Airway epithelial cell (primary cell): ENCODE measurements around the gene KYNU. TPM values are rescaled to one million over a fixed set of nuclear protein-coding genes. Genes with fewer than 3 reads are reported as not detected.

Experiments
- total RNA-seq: library from RNA; depleted of rRNA; stranded (reverse); fragments of >200 nt; gene quantifications from 2 replicates; pipeline ENCODE4 v1.2.3, GENCODE V29; 2015

The KYNU gene
- total RNA-seq: 22.4 and 24.9 TPM in 2 replicates

GRCh38 chr2:142877216-142877838 is at the start of gene KYNU:
Gene KYNU (plus strand): TSS chr2:142877664. CDS start chr2:142885368, 7,704 bp downstream.

